DND-41 (cell line): ENCODE data around the gene FBXO42.

Source experiments
- ATAC-seq: fragments of 200-7000 bp; cut with Tn5 transposase; 3 replicates; pipeline ENCODE4 v1.9.1; 2021; ENCODE audit warnings: low read depth; ENCODE audit not compliant: insufficient read depth
- DNase-seq: peaks from one replicate; pipeline ENCODE4 v3.0.0-alpha.2; 2020
- H2AFZ ChIP-seq: 2 replicates; pipeline ENCODE4 v1.6.0; 2012; ENCODE audit warnings: low read depth, low read length
- H3K27ac ChIP-seq: 2 replicates; pipeline ENCODE4 v1.5.1; 2012; ENCODE audit warnings: low read length, inconsistent platforms
- H3K27me3 ChIP-seq: fragments of 200-600 bp; sonication (generic); 2 replicates; pipeline ENCODE4 v1.6.0; 2012; ENCODE audit warnings: low read length, mild to moderate bottlenecking, inconsistent platforms; ENCODE audit not compliant: insufficient read depth, poor library complexity
- H3K36me3 ChIP-seq: 2 replicates; pipeline ENCODE4 v1.5.1; 2012; ENCODE audit warnings: low read length, inconsistent platforms; ENCODE audit not compliant: insufficient read depth
- H3K4me1 ChIP-seq: 2 replicates; pipeline ENCODE4 v1.5.1; 2012; ENCODE audit warnings: mild to moderate bottlenecking, low read length; ENCODE audit not compliant: insufficient read depth
- H3K4me2 ChIP-seq: 2 replicates; pipeline ENCODE4 v1.6.0; 2012; ENCODE audit warnings: mild to moderate bottlenecking, moderate library complexity, low read length, inconsistent platforms; ENCODE audit not compliant: insufficient read depth
- H3K4me3 ChIP-seq, 2 experiments: fragments of 200-600 bp in 1 of 2; shearing (Covaris generic) in 1 of 2; 2 replicates each; pipeline ENCODE4 v1.5.1; 2012 to 2016; ENCODE audit warnings: inconsistent platforms in 2 of 2, low read length in 2 of 2, mild to moderate bottlenecking in 2 of 2, low read depth in 1 of 2, moderate library complexity in 1 of 2
- H3K79me2 ChIP-seq: 2 replicates; pipeline ENCODE4 v1.6.0; 2012; ENCODE audit warnings: low read length, inconsistent platforms; ENCODE audit not compliant: insufficient read depth
- H3K9ac ChIP-seq: 2 replicates; pipeline ENCODE4 v1.6.0; 2012; ENCODE audit warnings: low read depth, mild to moderate bottlenecking, inconsistent platforms, low read length, moderate library complexity
- H3K9me3 ChIP-seq: 2 replicates; pipeline ENCODE4 v1.5.1; 2012; ENCODE audit warnings: low read length, moderate library complexity, mild to moderate bottlenecking, inconsistent platforms; ENCODE audit not compliant: insufficient read depth, severe bottlenecking
- H4K20me1 ChIP-seq: 2 replicates; pipeline ENCODE4 v1.6.0; 2012; ENCODE audit warnings: low read length; ENCODE audit not compliant: insufficient read depth
- EZH2 ChIP-seq: IDR thresholded peaks from 3 replicates; pipeline ENCODE4 v1.6.1; 2012; ENCODE audit warnings: borderline replicate concordance, low read depth, mild to moderate bottlenecking, moderate library complexity, low read length, inconsistent platforms; ENCODE audit not compliant: severe bottlenecking
- TF ChIP-seq, protein P1 (sequence below): IDR thresholded peaks from 2 replicates; pipeline ENCODE4 v1.5.1; 2012; ENCODE audit warnings: borderline replicate concordance, low read length, moderate library complexity, mild to moderate bottlenecking; ENCODE audit not compliant: poor library complexity, severe bottlenecking; ENCODE audit errors: extremely low read depth

The FBXO42 gene

DNA sequence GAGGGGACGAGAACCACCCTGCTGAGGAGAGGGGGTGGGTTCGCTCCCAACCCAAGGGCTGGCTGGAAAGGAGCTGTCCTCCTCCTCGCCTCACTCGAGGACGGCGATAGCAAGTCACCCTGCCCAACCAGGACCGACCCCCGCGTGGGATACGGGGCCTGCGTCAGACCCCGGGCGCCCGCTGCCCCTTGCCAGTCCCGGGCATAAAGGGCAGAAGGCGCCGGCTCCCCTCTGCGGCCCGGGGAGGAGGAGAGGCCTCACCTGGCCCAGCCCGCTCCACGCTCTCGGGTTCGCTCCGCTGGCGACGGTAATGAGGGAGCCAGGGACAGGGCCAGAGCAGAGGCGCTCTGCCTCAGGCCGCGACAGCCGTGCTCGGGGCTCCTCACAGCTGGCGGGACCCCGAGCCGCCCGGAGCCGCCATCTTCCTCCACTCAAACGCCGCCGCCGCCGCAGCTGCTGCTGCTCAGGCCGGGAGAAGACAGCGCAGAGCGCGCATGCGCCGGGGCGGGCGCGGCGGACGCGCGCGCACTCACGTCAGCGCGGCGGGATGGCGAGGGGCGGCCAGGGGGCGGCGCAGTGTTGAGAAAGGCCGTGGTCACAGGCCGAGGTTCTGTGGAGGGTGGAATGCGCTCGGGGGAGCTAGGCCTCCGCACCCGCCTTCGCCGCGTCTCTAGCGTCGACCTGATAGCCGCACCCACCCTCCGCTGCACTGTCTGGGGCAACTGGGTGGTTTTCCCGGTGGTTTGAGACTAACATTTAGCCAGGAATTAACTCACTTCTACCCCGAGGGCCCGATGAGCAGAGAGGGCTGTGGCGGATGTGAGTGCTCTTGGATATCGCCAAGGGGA, at the start of gene FBXO42:
Gene FBXO42 (minus strand): TSS at position 487 of the 848 bp plus-strand sequence. CDS start 37,062 bp downstream, outside the sequence.
- ATAC-seq, result peak; percentile 93
- Histone ChIP-seq H3K9ac (peak within 1 kb of the TSS; percentile 72), H3K4me2 (peak within 1 kb of the TSS; percentile 73), H3K4me1 (peaks cover 32% of the 10 kb centered on the region), H3K9me3 (no peaks in the 10 kb centered on the region), H3K27ac (peak within 1 kb of the TSS; percentile 91), H3K4me3 (peak within 1 kb of the TSS; percentile 98 to 99), H2AFZ (peak within 1 kb of the TSS; percentile 97), H3K36me3 (peaks cover 4% of the 10 kb centered on the region; the same call in 1 of the 2 replicates), H3K27me3 (no peaks in the 10 kb centered on the region), H4K20me1 (peaks cover 4% of the 10 kb centered on the region; the same call in 1 of the 2 replicates), H3K79me2 (peaks cover 59% of the 10 kb centered on the region)
- DNase-seq, result peak; percentile 95
- no peak for TF ChIP-seq EZH2
- TF ChIP-seq, protein P1, sequence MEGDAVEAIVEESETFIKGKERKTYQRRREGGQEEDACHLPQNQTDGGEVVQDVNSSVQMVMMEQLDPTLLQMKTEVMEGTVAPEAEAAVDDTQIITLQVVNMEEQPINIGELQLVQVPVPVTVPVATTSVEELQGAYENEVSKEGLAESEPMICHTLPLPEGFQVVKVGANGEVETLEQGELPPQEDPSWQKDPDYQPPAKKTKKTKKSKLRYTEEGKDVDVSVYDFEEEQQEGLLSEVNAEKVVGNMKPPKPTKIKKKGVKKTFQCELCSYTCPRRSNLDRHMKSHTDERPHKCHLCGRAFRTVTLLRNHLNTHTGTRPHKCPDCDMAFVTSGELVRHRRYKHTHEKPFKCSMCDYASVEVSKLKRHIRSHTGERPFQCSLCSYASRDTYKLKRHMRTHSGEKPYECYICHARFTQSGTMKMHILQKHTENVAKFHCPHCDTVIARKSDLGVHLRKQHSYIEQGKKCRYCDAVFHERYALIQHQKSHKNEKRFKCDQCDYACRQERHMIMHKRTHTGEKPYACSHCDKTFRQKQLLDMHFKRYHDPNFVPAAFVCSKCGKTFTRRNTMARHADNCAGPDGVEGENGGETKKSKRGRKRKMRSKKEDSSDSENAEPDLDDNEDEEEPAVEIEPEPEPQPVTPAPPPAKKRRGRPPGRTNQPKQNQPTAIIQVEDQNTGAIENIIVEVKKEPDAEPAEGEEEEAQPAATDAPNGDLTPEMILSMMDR, result peak; percentile 66

DNA sequence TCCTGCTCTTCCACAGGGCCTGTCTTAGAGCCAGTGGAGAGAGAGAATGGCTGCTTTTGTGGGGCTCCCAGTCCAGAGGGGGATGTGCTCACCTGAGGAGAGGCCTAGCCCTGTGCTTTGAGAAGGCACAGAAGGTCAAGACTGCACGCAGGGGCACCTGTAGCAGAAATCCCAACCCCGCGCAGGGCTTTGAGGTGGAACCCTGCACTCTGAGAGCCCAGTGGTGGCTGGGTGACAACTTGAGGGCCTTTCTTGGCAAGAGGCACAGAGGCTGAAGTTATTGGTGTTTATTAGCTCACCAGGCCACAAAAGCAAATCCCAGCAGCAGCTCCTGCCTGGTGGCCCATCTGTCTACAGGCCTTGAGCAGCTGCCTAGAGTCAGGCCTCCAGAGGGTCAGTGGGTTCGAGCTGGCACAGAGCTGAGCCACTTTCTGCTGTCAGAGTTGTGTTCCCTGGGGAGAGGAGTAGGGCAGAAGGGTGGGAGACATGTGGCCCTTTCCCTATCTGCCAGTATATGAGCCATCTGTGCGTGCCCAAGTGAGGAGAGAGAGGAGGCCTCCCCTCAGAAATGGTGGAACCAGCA, 46.2 kb upstream of the FBXO42 start:
- no peak overlapping the region for H2AFZ ChIP-seq
- H3K9ac ChIP-seq, result no peak overlapping the region
- no peak overlapping the region for H3K27ac ChIP-seq
- H3K27me3 ChIP-seq, result no peaks in the 10 kb centered on the region
- peaks cover 12% of the 10 kb centered on the region for H3K79me2 ChIP-seq
- H3K36me3 ChIP-seq, result peaks cover 62% of the 10 kb centered on the region
- TF ChIP-seq, protein P1, result no peak
- TF ChIP-seq EZH2, result no peak
- H3K4me1 ChIP-seq, result no peaks in the 10 kb centered on the region
- H3K9me3 ChIP-seq, result no peaks in the 10 kb centered on the region
- peaks cover 37% of the 10 kb centered on the region for H4K20me1 ChIP-seq
- no peak for ATAC-seq
- no peak overlapping the region for H3K4me3 ChIP-seq
- DNase-seq, result no peak
- no peak overlapping the region for H3K4me2 ChIP-seq

DNA sequence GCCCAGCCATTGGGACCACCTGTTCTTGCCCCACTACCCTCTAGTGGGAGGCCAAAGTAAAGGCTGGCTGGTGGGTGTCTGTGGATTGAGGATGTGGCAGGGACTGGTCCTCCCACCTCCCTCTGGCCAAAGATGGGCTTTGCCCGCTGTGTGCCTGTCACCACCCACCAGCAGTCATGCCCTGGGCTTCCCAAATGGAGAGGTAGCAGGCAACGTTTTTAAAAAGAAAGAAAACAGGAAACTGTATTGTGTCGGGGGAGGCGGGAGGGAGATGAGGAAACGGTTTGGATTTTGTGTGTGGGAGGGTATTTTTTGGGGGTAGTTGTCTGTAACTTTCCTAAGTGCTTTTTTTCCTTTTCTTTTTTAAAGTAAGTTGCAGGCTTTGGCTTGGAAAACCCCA, 44.8 kb upstream of the FBXO42 start:
- no peak for ATAC-seq

More for the DNA sequence above, 44.8 kb upstream of the FBXO42 start:
- DNase-seq, result no peak
- Histone ChIP-seq H3K9ac (no peak overlapping the region), H3K79me2 (peaks cover 25% of the 10 kb centered on the region), H3K27ac (no peak overlapping the region), H3K9me3 (no peaks in the 10 kb centered on the region), H4K20me1 (peaks cover 50% of the 10 kb centered on the region), H3K27me3 (no peaks in the 10 kb centered on the region), H3K4me3 (no peak overlapping the region), H3K36me3 (peaks cover 75% of the 10 kb centered on the region), H3K4me1 (no peaks in the 10 kb centered on the region), H3K4me2 (no peak overlapping the region), H2AFZ (no peak overlapping the region)
- no peak for TF ChIP-seq EZH2
- TF ChIP-seq, protein P1, result no peak
